Measurements from ENCODE around the gene NAGPA.

DNA sequence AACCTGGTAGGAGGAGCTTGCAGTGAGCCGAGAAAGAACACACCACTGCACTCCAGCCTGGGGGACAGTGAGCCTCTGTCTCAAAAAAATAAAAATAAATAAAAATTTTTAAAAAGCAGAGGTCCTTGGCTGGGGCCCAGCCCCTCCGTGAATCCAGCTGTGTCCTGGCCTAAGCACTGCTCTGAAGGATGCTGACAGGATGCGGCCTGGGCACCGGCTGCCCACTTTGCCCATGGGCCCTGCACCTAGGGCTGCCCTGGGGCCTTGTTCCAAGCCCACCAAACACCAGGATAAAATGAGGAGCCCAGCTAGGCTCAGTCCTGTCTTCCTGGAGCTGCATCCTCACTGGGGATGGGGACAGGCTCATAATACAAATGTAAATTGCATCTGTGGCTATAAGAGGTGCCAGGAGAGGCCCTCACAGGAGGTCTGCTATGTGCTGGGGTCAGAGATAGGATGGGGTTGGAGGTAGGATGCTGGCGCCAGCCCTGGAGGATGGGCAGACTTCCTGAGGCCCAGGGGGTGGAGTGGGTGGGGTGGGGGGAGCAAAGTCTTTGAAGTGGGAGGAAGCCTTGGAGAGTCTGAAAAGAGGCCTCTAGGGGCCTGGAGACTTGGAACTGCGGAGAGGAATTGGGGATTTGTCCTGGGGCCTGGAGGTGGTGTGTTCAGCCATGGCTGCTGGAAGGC, 25.8 kb upstream of the NAGPA start:
- TF ChIP-seq POLR2AphosphoS5 (IDR thresholded peaks at IDR 0.05; ENCODE audit: low read depth): no peak
- TF ChIP-seq, protein P1, sequence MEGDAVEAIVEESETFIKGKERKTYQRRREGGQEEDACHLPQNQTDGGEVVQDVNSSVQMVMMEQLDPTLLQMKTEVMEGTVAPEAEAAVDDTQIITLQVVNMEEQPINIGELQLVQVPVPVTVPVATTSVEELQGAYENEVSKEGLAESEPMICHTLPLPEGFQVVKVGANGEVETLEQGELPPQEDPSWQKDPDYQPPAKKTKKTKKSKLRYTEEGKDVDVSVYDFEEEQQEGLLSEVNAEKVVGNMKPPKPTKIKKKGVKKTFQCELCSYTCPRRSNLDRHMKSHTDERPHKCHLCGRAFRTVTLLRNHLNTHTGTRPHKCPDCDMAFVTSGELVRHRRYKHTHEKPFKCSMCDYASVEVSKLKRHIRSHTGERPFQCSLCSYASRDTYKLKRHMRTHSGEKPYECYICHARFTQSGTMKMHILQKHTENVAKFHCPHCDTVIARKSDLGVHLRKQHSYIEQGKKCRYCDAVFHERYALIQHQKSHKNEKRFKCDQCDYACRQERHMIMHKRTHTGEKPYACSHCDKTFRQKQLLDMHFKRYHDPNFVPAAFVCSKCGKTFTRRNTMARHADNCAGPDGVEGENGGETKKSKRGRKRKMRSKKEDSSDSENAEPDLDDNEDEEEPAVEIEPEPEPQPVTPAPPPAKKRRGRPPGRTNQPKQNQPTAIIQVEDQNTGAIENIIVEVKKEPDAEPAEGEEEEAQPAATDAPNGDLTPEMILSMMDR (IDR thresholded peaks at IDR 0.05; ENCODE audit: insufficient read depth, low read length): no peak
- TF ChIP-seq, protein P2, sequence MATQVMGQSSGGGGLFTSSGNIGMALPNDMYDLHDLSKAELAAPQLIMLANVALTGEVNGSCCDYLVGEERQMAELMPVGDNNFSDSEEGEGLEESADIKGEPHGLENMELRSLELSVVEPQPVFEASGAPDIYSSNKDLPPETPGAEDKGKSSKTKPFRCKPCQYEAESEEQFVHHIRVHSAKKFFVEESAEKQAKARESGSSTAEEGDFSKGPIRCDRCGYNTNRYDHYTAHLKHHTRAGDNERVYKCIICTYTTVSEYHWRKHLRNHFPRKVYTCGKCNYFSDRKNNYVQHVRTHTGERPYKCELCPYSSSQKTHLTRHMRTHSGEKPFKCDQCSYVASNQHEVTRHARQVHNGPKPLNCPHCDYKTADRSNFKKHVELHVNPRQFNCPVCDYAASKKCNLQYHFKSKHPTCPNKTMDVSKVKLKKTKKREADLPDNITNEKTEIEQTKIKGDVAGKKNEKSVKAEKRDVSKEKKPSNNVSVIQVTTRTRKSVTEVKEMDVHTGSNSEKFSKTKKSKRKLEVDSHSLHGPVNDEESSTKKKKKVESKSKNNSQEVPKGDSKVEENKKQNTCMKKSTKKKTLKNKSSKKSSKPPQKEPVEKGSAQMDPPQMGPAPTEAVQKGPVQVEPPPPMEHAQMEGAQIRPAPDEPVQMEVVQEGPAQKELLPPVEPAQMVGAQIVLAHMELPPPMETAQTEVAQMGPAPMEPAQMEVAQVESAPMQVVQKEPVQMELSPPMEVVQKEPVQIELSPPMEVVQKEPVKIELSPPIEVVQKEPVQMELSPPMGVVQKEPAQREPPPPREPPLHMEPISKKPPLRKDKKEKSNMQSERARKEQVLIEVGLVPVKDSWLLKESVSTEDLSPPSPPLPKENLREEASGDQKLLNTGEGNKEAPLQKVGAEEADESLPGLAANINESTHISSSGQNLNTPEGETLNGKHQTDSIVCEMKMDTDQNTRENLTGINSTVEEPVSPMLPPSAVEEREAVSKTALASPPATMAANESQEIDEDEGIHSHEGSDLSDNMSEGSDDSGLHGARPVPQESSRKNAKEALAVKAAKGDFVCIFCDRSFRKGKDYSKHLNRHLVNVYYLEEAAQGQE (IDR thresholded peaks at IDR 0.05; ENCODE audit: insufficient replicate concordance, low read depth): no peak
